Activated CD8-positive, alpha-beta memory T cell treated with anti-CD3 and anti-CD28 coated beads, Interleukin-2, amount 10 ng/mL, durations not matched to agents 7 days and 5 days (primary cell): ENCODE data around the gene FAM229A. TPM values are rescaled to one million over a fixed set of nuclear protein-coding genes. Genes with fewer than 3 reads are reported as not detected.

ENCODE experiments used
- ATAC-seq: fragments of 150-1000 bp; cut with Tn5 transposase; one replicate; pipeline ENCODE4 v1.10.0; 2021; ENCODE audit warnings: moderate library complexity
- CTCF ChIA-PET: fragments of 350-600 bp; sonication (Branson Sonifier 250); formaldehyde crosslinking; loops from one replicate; lab custom pipeline; 2021; ENCODE audit warnings: antibody characterized with exemption; lab: Charles Lee
- DNase-seq: peaks from one replicate; pipeline ENCODE4 v3.0.0-alpha.2; 2020
- H3K27ac Mint-ChIP-seq: one replicate; pipeline ENCODE4 v1.8.0; 2021; ENCODE audit warnings: mild to moderate bottlenecking, mixed read lengths
- H3K27me3 Mint-ChIP-seq: one replicate; pipeline ENCODE4 v1.8.0; 2021; ENCODE audit warnings: mixed read lengths
- H3K36me3 Mint-ChIP-seq: one replicate; pipeline ENCODE4 v1.8.0; 2021; ENCODE audit warnings: mild to moderate bottlenecking, mixed read lengths
- H3K4me1 Mint-ChIP-seq: one replicate; pipeline ENCODE4 v1.8.0; 2021; ENCODE audit warnings: mixed read lengths
- H3K4me3 Mint-ChIP-seq: one replicate; pipeline ENCODE4 v1.8.0; 2021; ENCODE audit warnings: mild to moderate bottlenecking, moderate library complexity, mixed read lengths
- H3K9me3 Mint-ChIP-seq: one replicate; pipeline ENCODE4 v1.8.0; 2022; ENCODE audit warnings: low read depth, mixed read lengths
- total RNA-seq, 2 experiments: library from RNA; stranded (reverse); gene quantifications; one replicate each; pipeline ENCODE4 v1.2.3, GENCODE V29; 2021

Gene FAM229A
- total RNA-seq, 2 experiments from 2014 or later: 4.1 to 5.4 TPM

- no peak overlapping the region for H3K4me3 Mint-ChIP-seq
Measured at GRCh38 chr1:32352831-32353383, 9.4 kb downstream of the FAM229A start.

DNA sequence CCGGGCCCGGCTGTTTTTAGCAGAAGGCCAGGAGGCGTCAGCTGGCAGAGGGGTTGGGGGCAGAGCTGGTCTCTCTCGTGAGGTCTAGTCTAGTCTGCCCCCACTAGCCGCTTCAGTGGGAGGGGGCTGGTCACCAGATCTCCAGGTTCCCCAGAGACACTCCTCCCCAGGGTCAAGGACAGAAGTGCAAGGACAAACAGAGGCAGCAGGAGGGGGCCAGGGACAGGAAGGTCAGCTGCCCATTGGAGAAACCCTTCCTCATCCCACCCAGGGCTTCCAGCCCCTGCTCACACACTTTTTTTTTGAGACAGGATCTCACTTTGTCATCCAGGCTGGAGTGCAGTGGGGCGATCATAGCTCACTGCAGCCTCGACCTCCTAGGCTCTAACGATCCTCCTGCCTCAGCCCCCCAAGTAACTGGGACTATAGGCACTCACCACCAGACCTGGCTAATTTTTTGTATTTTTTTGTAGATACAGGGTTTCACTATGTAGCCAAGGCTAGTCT is 10.0 kb downstream of the FAM229A start:
- H3K27me3 Mint-ChIP-seq: peaks cover 2% of the 10 kb centered on the region
- H3K4me1 Mint-ChIP-seq: peaks cover 35% of the 10 kb centered on the region
- peak overlapping the region; percentile 20 for H3K4me3 Mint-ChIP-seq
- peak overlapping the region; percentile 27 for H3K27ac Mint-ChIP-seq
- CTCF ChIA-PET: interaction anchor here (0.9 to 2.4 kb wide), 4 partner anchors 16 to 136 kb away, joined by 3 to 17 read pairs (median 6); partner anchors contain the start of gene MARCKSL1
- no peaks in the 10 kb centered on the region for H3K36me3 Mint-ChIP-seq
- ATAC-seq (no peak), DNase-seq (no peak)
- H3K9me3 Mint-ChIP-seq: no peaks in the 10 kb centered on the region

More at GRCh38 chr1:32352831-32353383, 9.4 kb downstream of the FAM229A start:
- H3K9me3 Mint-ChIP-seq: no peaks in the 10 kb centered on the region
- CTCF ChIA-PET: interaction anchor here (0.9 to 3.2 kb wide), 5 partner anchors 17 to 137 kb away, joined by 3 to 9 read pairs (median 4); partner anchors contain the start of gene MARCKSL1
- H3K27ac Mint-ChIP-seq: no peak overlapping the region
- H3K36me3 Mint-ChIP-seq: no peaks in the 10 kb centered on the region
- H3K27me3 Mint-ChIP-seq: peaks cover 2% of the 10 kb centered on the region
- no peak for DNase-seq
- no peak for ATAC-seq
- H3K4me1 Mint-ChIP-seq: peaks cover 35% of the 10 kb centered on the region

- H3K36me3 Mint-ChIP-seq: no peaks in the 10 kb centered on the region
- no peaks in the 10 kb centered on the region for H3K9me3 Mint-ChIP-seq
- ATAC-seq (peak; percentile 96), DNase-seq (peak; percentile 93)
- H3K27ac Mint-ChIP-seq: peak overlapping the region; percentile 77
- H3K4me3 Mint-ChIP-seq: peak overlapping the region; percentile 74
- CTCF ChIA-PET: interaction anchor here (0.6 to 2.4 kb wide), 11 partner anchors 8 to 142 kb away, joined by 3 to 17 read pairs (median 3); partner anchors contain the start of gene MARCKSL1
- peaks cover 2% of the 10 kb centered on the region for H3K27me3 Mint-ChIP-seq
- peaks cover 35% of the 10 kb centered on the region for H3K4me1 Mint-ChIP-seq
Measured at GRCh38 chr1:32351399-32352238, 10.7 kb downstream of the FAM229A start.

- Mint-ChIP-seq H3K4me3 (peak overlapping the region; percentile 74), H3K4me1 (peaks cover 35% of the 10 kb centered on the region), H3K9me3 (no peaks in the 10 kb centered on the region), H3K27ac (peak overlapping the region; percentile 77), H3K36me3 (no peaks in the 10 kb centered on the region), H3K27me3 (no peaks in the 10 kb centered on the region)
- CTCF ChIA-PET: interaction anchor here (0.6 to 2.4 kb wide), 11 partner anchors 9 to 141 kb away, joined by 3 to 17 read pairs (median 3); partner anchors contain the start of gene MARCKSL1
- ATAC-seq (peak; percentile 73), DNase-seq (no peak)
Measured at GRCh38 chr1:32350785-32351398, 11.4 kb downstream of the FAM229A start.

DNA sequence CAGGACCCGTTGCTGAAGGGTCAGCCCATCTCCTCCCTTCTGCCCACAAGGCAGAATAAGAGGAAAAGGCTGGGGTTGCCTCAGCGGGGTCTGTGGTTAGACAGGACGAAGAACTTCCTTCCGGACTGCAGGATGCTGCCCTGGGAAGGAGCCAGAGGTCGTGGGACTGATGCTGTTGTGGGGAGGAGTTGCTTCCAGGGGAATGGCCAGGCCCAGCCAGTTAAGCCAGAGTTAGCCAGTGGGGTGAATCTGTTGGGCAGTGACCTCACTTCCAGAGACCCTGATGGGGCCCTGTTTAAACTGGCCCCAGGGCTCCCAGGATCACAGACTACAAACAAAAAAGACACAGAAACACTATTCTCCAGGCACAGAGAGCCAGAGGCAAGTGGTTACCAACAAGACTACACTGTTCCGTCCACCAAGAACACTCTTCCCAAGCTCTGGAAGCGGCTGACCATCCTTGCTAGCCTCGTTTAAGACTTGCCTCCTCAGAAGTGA is 13.0 kb downstream of the FAM229A start:
- Mint-ChIP-seq H3K4me3 (no peak overlapping the region), H3K27me3 (no peaks in the 10 kb centered on the region), H3K36me3 (no peaks in the 10 kb centered on the region), H3K4me1 (peaks cover 39% of the 10 kb centered on the region), H3K9me3 (no peaks in the 10 kb centered on the region), H3K27ac (no peak overlapping the region)
- DNase-seq: no peak
- no peak for ATAC-seq
- CTCF ChIA-PET: no interaction called here

DNA sequence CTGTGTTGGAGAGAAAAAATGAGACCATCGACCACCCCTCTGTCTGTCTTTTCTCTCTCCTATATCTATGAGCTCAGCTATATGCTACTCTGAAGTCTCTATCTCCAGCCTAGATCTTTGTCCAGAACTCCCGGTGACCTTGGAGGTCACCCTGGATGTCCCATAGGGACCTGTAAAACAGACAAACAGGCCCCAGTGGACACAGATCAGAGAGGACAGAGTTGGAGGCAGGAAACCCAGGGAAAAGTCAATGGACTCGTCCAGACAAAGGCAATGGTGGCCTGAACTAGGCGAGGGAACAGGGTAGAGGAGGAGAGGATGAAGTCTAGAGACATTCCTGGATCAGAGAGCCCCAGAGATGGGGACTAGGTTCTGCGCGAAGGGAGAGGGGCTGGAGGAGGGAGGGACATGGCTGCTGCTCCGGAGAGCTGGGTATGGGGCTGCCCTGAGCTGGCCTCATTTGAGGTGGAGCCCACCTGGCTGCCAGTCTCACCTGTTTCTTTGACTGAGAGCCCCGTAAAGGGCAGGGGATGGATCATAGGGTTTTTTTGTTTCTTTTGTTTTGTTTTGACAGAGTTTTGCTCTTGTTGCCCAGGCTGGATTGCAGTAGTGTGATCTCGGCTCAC is 15.6 kb downstream of the FAM229A start:
- no peak for ATAC-seq
- H3K27ac Mint-ChIP-seq: no peak overlapping the region
- H3K4me3 Mint-ChIP-seq: no peak overlapping the region
- no peaks in the 10 kb centered on the region for H3K27me3 Mint-ChIP-seq
- CTCF ChIA-PET: no interaction called here
- no peaks in the 10 kb centered on the region for H3K9me3 Mint-ChIP-seq
- no peaks in the 10 kb centered on the region for H3K36me3 Mint-ChIP-seq
- DNase-seq: no peak
- H3K4me1 Mint-ChIP-seq: peaks cover 38% of the 10 kb centered on the region

- H3K4me3 Mint-ChIP-seq: no peak overlapping the region
- DNase-seq (no peak), ATAC-seq (no peak)
- peaks cover 34% of the 10 kb centered on the region for H3K4me1 Mint-ChIP-seq
- H3K9me3 Mint-ChIP-seq: no peaks in the 10 kb centered on the region
- H3K27ac Mint-ChIP-seq: no peak overlapping the region
- H3K27me3 Mint-ChIP-seq: no peaks in the 10 kb centered on the region
- no peaks in the 10 kb centered on the region for H3K36me3 Mint-ChIP-seq
- CTCF ChIA-PET: interaction anchor here (1.2 to 1.9 kb wide), 4 partner anchors 10 to 27 kb away, joined by 3 to 11 read pairs (median 4); partner anchors contain the start of gene MARCKSL1
Measured at GRCh38 chr1:32345289-32345827, 16.9 kb downstream of the FAM229A start.

DNA sequence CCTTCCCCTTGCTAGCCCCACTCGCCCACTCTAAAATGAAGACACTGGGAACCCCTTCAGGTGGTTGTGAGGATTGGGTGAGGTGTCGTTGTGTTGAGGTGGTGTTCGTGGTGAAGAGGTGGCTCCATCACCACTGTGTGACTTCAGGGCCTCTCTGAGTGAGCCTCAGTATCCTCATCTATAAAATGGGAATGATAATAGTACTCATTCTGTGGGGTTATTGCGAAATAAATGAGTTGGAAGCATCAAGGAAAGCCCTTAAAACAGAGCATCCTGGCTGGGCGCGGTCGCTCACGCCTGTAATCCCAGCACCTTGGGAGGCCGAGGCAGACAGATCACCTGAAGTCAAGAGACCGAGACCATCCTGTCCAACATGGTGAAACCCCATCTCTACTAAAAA is 19.6 kb downstream of the FAM229A start:
- Mint-ChIP-seq H3K9me3 (no peaks in the 10 kb centered on the region), H3K27ac (no peak overlapping the region), H3K36me3 (no peaks in the 10 kb centered on the region), H3K4me3 (no peak overlapping the region), H3K4me1 (peaks cover 24% of the 10 kb centered on the region), H3K27me3 (no peaks in the 10 kb centered on the region)
- ATAC-seq (peak; percentile 6), DNase-seq (no peak)
- CTCF ChIA-PET: interaction anchor here (1.1 to 1.9 kb wide), 2 partner anchors 16 to 29 kb away, joined by 3 to 4 read pairs; no protein-coding TSS in a partner anchor

GRCh38 chr1:32341971-32342370 is 20.3 kb downstream of the FAM229A start:
- Mint-ChIP-seq H3K27me3 (no peaks in the 10 kb centered on the region), H3K9me3 (no peaks in the 10 kb centered on the region), H3K36me3 (no peaks in the 10 kb centered on the region), H3K27ac (no peak overlapping the region), H3K4me1 (peaks cover 31% of the 10 kb centered on the region), H3K4me3 (no peak overlapping the region)
- CTCF ChIA-PET: interaction anchor here (1.1 to 1.9 kb wide), 4 partner anchors 9 to 30 kb away, joined by 3 to 4 read pairs (median 4); no protein-coding TSS in a partner anchor
- DNase-seq (no peak), ATAC-seq (no peak)

- Mint-ChIP-seq H3K4me3 (no peak overlapping the region), H3K36me3 (no peaks in the 10 kb centered on the region), H3K9me3 (no peaks in the 10 kb centered on the region), H3K4me1 (peaks cover 37% of the 10 kb centered on the region), H3K27me3 (no peaks in the 10 kb centered on the region), H3K27ac (no peak overlapping the region)
- DNase-seq (no peak), ATAC-seq (no peak)
- CTCF ChIA-PET: interaction anchor here (1.1 to 1.4 kb wide), 2 partner anchors 10 to 31 kb away, joined by 3 to 4 read pairs; no protein-coding TSS in a partner anchor
Measured at GRCh38 chr1:32341186-32341757, 21.0 kb downstream of the FAM229A start.

DNA sequence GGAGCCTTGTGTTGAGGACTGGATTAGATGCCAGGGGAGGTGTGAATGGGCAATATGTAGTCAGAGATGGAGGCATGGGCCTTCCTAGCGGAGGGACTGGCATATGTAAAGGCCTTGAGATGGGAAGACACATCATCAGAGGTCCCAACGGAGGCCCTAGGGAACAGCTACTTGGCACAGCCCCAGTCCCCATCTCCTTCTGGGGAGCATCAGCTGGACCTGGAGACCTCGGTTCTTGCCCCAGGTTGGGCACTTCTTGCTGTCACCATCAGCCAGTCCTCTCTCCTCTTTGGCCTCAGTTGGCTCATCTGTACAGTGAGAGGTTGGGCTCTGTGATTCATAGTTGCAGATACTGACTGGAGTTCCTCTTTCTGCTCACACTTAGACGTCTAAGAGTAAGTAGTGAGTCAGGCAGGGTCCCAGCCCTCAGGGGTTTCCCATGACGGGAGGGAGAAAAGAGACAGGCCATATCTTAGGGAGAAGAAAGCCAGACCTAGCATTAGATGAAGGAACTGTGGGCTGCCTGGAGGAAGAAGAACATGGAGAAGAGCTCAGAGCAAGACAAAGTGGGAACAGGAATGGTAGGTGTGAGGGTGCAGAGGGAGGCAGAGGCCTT is 22.8 kb downstream of the FAM229A start:
- H3K4me3 Mint-ChIP-seq: no peak overlapping the region
- no peaks in the 10 kb centered on the region for H3K9me3 Mint-ChIP-seq
- DNase-seq (no peak), ATAC-seq (no peak)
- no peaks in the 10 kb centered on the region for H3K36me3 Mint-ChIP-seq
- H3K27ac Mint-ChIP-seq: no peak overlapping the region
- CTCF ChIA-PET: no interaction called here
- H3K27me3 Mint-ChIP-seq: no peaks in the 10 kb centered on the region
- peaks cover 38% of the 10 kb centered on the region for H3K4me1 Mint-ChIP-seq
